ENCODE measurements around the gene RTEL1.

RTEL1 gene

DNA sequence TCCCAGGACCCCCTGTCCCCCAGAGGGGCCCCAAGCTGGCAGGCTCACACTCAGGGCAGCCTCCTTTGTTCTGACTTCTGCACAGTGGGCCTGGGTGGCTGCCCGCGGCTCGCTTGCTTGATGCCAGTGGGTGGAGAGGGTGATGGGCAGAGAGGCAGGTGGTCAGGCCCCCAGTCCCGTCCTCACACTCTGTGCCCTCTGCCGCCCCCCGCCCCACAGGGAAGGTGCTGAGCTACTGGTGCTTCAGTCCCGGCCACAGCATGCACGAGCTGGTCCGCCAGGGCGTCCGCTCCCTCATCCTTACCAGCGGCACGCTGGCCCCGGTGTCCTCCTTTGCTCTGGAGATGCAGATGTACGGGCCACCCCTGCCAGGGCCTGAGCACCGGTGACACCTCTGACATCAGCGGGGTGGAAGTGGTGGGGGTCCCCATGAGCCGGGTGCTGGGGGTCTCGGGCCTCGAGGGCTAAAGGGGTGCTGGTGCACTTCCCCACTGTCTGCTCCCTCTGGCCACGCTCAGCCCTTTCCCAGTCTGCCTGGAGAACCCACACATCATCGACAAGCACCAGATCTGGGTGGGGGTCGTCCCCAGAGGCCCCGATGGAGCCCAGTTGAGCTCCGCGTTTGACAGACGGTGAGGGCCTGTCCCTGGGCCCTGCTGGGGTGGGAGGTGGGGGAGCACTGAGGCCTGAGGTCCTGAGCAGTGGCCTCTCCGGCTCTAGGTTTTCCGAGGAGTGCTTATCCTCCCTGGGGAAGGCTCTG, 29.5 kb downstream of the RTEL1 start:
- Histone ChIP-seq H3K4me2 (ENCODE audit: low read depth, low read length) (no peak overlapping the region), H3K27me3 (replicated peaks; ENCODE audit: insufficient read depth, low read length) (no peaks in the 10 kb centered on the region), H3K9me2 (replicated peaks; ENCODE audit: insufficient read depth, low read length) (no peaks in the 10 kb centered on the region), H3K36me3 (replicated peaks; ENCODE audit: insufficient read depth, low read length) (no peaks in the 10 kb centered on the region), H3F3A (ENCODE audit: insufficient read depth, low read length) (no peaks in the 10 kb centered on the region), H4K20me1 (ENCODE audit: insufficient read depth, low read length) (no peaks in the 10 kb centered on the region), H3K79me2 (ENCODE audit: low read length) (no peaks in the 10 kb centered on the region), H3K27ac (ENCODE audit: low read length) (no peak overlapping the region), H3K4me1 (ENCODE audit: low read length) (no peaks in the 10 kb centered on the region), H2AFZ (ENCODE audit: low read length) (no peak overlapping the region), H3K9me3 (replicated peaks; ENCODE audit: insufficient read depth, low read length) (no peaks in the 10 kb centered on the region), H3K9ac (ENCODE audit: low read length) (no peak overlapping the region), H3K4me3 (ENCODE audit: low read length) (no peak overlapping the region)
- TF ChIP-seq, protein P1, sequence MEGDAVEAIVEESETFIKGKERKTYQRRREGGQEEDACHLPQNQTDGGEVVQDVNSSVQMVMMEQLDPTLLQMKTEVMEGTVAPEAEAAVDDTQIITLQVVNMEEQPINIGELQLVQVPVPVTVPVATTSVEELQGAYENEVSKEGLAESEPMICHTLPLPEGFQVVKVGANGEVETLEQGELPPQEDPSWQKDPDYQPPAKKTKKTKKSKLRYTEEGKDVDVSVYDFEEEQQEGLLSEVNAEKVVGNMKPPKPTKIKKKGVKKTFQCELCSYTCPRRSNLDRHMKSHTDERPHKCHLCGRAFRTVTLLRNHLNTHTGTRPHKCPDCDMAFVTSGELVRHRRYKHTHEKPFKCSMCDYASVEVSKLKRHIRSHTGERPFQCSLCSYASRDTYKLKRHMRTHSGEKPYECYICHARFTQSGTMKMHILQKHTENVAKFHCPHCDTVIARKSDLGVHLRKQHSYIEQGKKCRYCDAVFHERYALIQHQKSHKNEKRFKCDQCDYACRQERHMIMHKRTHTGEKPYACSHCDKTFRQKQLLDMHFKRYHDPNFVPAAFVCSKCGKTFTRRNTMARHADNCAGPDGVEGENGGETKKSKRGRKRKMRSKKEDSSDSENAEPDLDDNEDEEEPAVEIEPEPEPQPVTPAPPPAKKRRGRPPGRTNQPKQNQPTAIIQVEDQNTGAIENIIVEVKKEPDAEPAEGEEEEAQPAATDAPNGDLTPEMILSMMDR (IDR thresholded peaks at IDR 0.05; ENCODE audit: low read length): no peak
- TF ChIP-seq EZH2 (optimal IDR thresholded peaks at IDR 0.05; ENCODE audit: low read depth, low read length) (no peak), EZH2phosphoT487 (IDR thresholded peaks at IDR 0.05; ENCODE audit: low read length) (no peak)
- DNase-seq: no peak

DNA sequence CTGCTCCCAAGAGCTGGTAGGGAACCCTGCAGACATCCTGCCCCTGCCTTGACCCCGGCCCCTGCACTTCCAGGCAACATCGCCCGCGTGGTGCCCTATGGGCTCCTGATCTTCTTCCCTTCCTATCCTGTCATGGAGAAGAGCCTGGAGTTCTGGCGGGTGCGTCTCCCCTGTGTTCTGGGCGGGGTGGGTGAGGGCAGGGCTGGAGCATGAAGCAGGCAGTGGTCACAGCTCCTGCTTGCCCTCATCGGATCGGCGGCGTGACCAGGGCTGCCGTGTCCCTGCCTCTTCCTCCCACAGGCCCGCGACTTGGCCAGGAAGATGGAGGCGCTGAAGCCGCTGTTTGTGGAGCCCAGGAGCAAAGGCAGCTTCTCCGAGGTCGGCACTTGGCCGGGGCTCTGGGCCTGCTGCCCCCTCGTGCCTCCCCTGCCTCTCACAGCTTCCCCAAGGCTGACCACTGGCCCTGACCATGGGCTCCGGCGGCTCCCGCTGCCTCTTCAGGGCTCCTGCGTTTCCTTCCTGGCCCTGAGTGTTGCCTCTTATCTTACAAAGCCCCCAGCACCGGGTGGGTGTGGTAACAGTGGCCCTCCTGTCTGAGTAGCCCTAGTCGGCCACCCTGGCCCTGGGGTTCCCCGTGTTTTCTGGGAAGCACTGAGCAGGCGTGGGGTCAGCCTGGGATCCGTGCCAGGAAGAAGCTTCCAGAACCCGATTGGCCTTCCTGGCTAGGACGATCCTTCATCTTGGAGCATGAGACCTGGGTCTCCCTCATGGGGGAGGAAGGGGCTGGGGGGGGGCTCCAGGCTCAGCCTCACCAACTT, 30.3 kb downstream of the RTEL1 start:
- H3K36me3 ChIP-seq (replicated peaks; ENCODE audit: insufficient read depth, low read length): no peaks in the 10 kb centered on the region
- no peak for TF ChIP-seq EZH2phosphoT487 (IDR thresholded peaks at IDR 0.05; ENCODE audit: low read length)
- TF ChIP-seq EZH2 (optimal IDR thresholded peaks at IDR 0.05; ENCODE audit: low read depth, low read length): no peak
- TF ChIP-seq, protein P1 (IDR thresholded peaks at IDR 0.05; ENCODE audit: low read length): no peak
- no peaks in the 10 kb centered on the region for H3K79me2 ChIP-seq (ENCODE audit: low read length)
- no peak for DNase-seq
- no peak overlapping the region for H3K4me3 ChIP-seq (ENCODE audit: low read length)
- H3K9me3 ChIP-seq (replicated peaks; ENCODE audit: insufficient read depth, low read length): no peaks in the 10 kb centered on the region
- H3K4me2 ChIP-seq (ENCODE audit: low read depth, low read length): no peak overlapping the region
- no peak overlapping the region for H3K9ac ChIP-seq (ENCODE audit: low read length)
- no peaks in the 10 kb centered on the region for H3K4me1 ChIP-seq (ENCODE audit: low read length)
- no peak overlapping the region for H3K27ac ChIP-seq (ENCODE audit: low read length)
- no peaks in the 10 kb centered on the region for H3F3A ChIP-seq (ENCODE audit: insufficient read depth, low read length)
- no peak overlapping the region for H2AFZ ChIP-seq (ENCODE audit: low read length)
- H3K27me3 ChIP-seq (replicated peaks; ENCODE audit: insufficient read depth, low read length): no peaks in the 10 kb centered on the region
- no peaks in the 10 kb centered on the region for H3K9me2 ChIP-seq (replicated peaks; ENCODE audit: insufficient read depth, low read length)
- no peaks in the 10 kb centered on the region for H4K20me1 ChIP-seq (ENCODE audit: insufficient read depth, low read length)

DNA sequence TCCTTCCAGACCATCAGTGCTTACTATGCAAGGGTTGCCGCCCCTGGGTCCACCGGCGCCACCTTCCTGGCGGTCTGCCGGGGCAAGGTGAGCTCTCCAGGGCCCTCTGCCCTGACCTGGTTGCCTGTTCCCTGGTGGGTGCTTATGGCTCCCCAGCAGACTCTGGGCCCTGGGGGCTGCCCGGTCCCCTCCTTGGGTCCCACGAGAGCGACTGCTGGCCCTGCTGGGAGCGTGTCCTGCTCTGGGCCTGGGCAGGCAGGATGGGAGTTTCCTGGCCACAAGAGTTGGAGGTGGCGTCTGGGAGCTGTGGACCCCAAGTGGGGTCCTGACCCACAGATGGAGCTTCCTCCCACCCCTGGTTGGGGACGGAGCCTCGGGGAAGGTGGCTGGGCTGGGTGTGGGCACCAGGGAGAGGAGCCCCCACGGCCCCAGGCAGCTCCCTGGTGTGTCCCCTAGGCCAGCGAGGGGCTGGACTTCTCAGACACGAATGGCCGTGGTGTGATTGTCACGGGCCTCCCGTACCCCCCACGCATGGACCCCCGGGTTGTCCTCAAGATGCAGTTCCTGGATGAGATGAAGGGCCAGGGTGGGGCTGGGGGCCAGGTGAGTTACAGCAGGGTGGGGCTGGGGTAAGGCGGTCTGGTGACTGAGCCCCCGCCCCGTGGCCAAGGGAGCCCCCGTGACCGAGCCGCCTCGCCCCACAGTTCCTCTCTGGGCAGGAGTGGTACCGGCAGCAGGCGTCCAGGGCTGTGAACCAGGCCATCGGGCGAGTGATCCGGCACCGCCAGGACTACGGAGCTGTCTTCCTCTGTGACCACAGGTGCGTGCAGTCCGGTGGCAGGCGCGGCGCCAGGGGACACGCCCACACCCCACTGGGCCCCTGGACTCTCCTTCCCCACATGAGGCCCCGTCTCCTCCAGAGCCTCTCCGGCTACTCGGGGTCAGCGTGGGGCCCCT, 31.2 kb downstream of the RTEL1 start:
- Histone ChIP-seq H3K36me3 (replicated peaks; ENCODE audit: insufficient read depth, low read length) (no peaks in the 10 kb centered on the region), H3K4me3 (ENCODE audit: low read length) (no peak overlapping the region), H3K27me3 (replicated peaks; ENCODE audit: insufficient read depth, low read length) (no peaks in the 10 kb centered on the region), H3K4me2 (ENCODE audit: low read depth, low read length) (no peak overlapping the region), H3K79me2 (ENCODE audit: low read length) (no peaks in the 10 kb centered on the region), H3F3A (ENCODE audit: insufficient read depth, low read length) (no peaks in the 10 kb centered on the region), H4K20me1 (ENCODE audit: insufficient read depth, low read length) (no peaks in the 10 kb centered on the region), H3K9ac (ENCODE audit: low read length) (no peak overlapping the region), H2AFZ (ENCODE audit: low read length) (no peak overlapping the region), H3K9me3 (replicated peaks; ENCODE audit: insufficient read depth, low read length) (no peaks in the 10 kb centered on the region), H3K27ac (ENCODE audit: low read length) (no peak overlapping the region), H3K4me1 (ENCODE audit: low read length) (no peaks in the 10 kb centered on the region), H3K9me2 (replicated peaks; ENCODE audit: insufficient read depth, low read length) (no peaks in the 10 kb centered on the region)
- TF ChIP-seq, protein P1 (IDR thresholded peaks at IDR 0.05; ENCODE audit: low read length): no peak
- no peak for TF ChIP-seq EZH2 (optimal IDR thresholded peaks at IDR 0.05; ENCODE audit: low read depth, low read length)
- TF ChIP-seq EZH2phosphoT487 (IDR thresholded peaks at IDR 0.05; ENCODE audit: low read length): no peak
- no peak for DNase-seq

Data from MM.1S (cell line).